ENCODE results near the gene UGT1A6.
"Not testable (repeated sequence)": the region's sequence is repeated elsewhere in the genome, so short reads cannot be mapped to it uniquely, and the experiment has no call there.

DNA sequence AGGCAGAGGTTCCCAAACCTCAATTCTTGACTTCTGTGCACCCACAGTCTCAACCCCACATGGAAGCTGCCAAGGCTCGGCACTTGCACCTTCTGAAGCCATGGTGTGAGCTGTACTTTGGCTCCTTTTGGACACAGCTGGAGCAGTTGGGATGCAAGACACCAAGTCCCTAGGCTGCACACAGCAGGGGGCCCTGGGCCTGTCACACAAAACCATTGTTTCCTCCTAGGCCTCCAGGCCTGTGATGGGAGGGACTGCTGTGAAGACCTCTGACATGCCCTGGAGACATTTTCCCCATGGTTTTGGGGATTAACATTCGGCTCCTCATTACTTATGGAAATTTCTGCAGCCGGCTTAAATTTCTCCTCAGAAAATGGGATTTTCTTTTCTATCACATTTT lies 46.7 kb upstream of the UGT1A6 start:
- not testable (repeated sequence) for TF ChIP-seq EZH2 (IDR thresholded peaks at IDR 0.05; ENCODE audit: borderline replicate concordance, low read depth, low read length, poor library complexity, severe bottlenecking); CTCF (conservative IDR thresholded peaks at IDR 0.05; ENCODE audit: low read depth, low read length)

Measured in A673 (cell line).